ENCODE measurements around the gene MIB2.

MIB2 gene

GRCh38 chr1:1617516-1617915 is 2.2 kb downstream of the MIB2 start:
- Histone ChIP-seq H3K4me3 (ENCODE audit: low read depth, low read length) (no peak overlapping the region), H3K27me3 (ENCODE audit: control insufficient read depth, insufficient read depth, low read length) (no peaks in the 10 kb centered on the region), H3K9ac (ENCODE audit: low read depth, low read length) (no peak overlapping the region), H3K9me3 (ENCODE audit: control insufficient read depth, insufficient read depth, low read length) (no peaks in the 10 kb centered on the region), H3K4me1 (ENCODE audit: control insufficient read depth, insufficient read depth, low read length) (peaks cover 5% of the 10 kb centered on the region; the same call in 1 of the 2 replicates), H3K27ac (ENCODE audit: low read depth, low read length) (no peak overlapping the region), H3K36me3 (ENCODE audit: control insufficient read depth, insufficient read depth, low read length) (peaks cover 13% of the 10 kb centered on the region)

GRCh38 chr1:1617925-1618324 is 2.6 kb downstream of the MIB2 start:
- no peak overlapping the region for H3K9ac ChIP-seq (ENCODE audit: low read depth, low read length)
- peaks cover 13% of the 10 kb centered on the region for H3K36me3 ChIP-seq (ENCODE audit: control insufficient read depth, insufficient read depth, low read length)
- no peak overlapping the region for H3K4me3 ChIP-seq (ENCODE audit: low read depth, low read length)
- no peak overlapping the region for H3K27ac ChIP-seq (ENCODE audit: low read depth, low read length)
- no peaks in the 10 kb centered on the region for H3K9me3 ChIP-seq (ENCODE audit: control insufficient read depth, insufficient read depth, low read length)
- H3K4me1 ChIP-seq (ENCODE audit: control insufficient read depth, insufficient read depth, low read length), result peaks cover 5% of the 10 kb centered on the region; the same call in 1 of the 2 replicates
- no peaks in the 10 kb centered on the region for H3K27me3 ChIP-seq (ENCODE audit: control insufficient read depth, insufficient read depth, low read length)

- no peak overlapping the region for H3K4me3 ChIP-seq (ENCODE audit: low read depth, low read length)
- no peak overlapping the region for H3K27ac ChIP-seq (ENCODE audit: low read depth, low read length)
- H3K36me3 ChIP-seq (ENCODE audit: control insufficient read depth, insufficient read depth, low read length), result peaks cover 13% of the 10 kb centered on the region
These were observed 3.2 kb downstream of the MIB2 start for GRCh38 chr1:1618396-1619068.

GRCh38 chr1:1619917-1620361 is 4.6 kb downstream of the MIB2 start:
- H3K27ac ChIP-seq (ENCODE audit: low read depth, low read length), result no peak overlapping the region
- H3K4me1 ChIP-seq (ENCODE audit: control insufficient read depth, insufficient read depth, low read length), result no peaks in the 10 kb centered on the region
- H3K9ac ChIP-seq (ENCODE audit: low read depth, low read length), result no peak overlapping the region
- peaks cover 13% of the 10 kb centered on the region for H3K36me3 ChIP-seq (ENCODE audit: control insufficient read depth, insufficient read depth, low read length)
- no peaks in the 10 kb centered on the region for H3K9me3 ChIP-seq (ENCODE audit: control insufficient read depth, insufficient read depth, low read length)
- no peaks in the 10 kb centered on the region for H3K27me3 ChIP-seq (ENCODE audit: control insufficient read depth, insufficient read depth, low read length)
- H3K4me3 ChIP-seq (ENCODE audit: low read depth, low read length), result no peak overlapping the region

More at GRCh38 chr1:1618396-1619068, 3.2 kb downstream of the MIB2 start:
- no peak overlapping the region for H3K9ac ChIP-seq (ENCODE audit: low read depth, low read length)
- H3K4me1 ChIP-seq (ENCODE audit: control insufficient read depth, insufficient read depth, low read length), result peaks cover 5% of the 10 kb centered on the region; the same call in 1 of the 2 replicates
- H3K27me3 ChIP-seq (ENCODE audit: control insufficient read depth, insufficient read depth, low read length), result no peaks in the 10 kb centered on the region
- H3K9me3 ChIP-seq (ENCODE audit: control insufficient read depth, insufficient read depth, low read length), result no peaks in the 10 kb centered on the region

- Histone ChIP-seq H3K27ac (ENCODE audit: low read depth, low read length) (no peak overlapping the region), H3K9ac (ENCODE audit: low read depth, low read length) (no peak overlapping the region), H3K4me1 (ENCODE audit: control insufficient read depth, insufficient read depth, low read length) (no peaks in the 10 kb centered on the region), H3K27me3 (ENCODE audit: control insufficient read depth, insufficient read depth, low read length) (no peaks in the 10 kb centered on the region), H3K9me3 (ENCODE audit: control insufficient read depth, insufficient read depth, low read length) (no peaks in the 10 kb centered on the region), H3K4me3 (ENCODE audit: low read depth, low read length) (no peak overlapping the region), H3K36me3 (ENCODE audit: control insufficient read depth, insufficient read depth, low read length) (peaks cover 13% of the 10 kb centered on the region)
These were observed 5.3 kb downstream of the MIB2 start for GRCh38 chr1:1620433-1621139.

- Histone ChIP-seq H3K9me3 (ENCODE audit: control insufficient read depth, insufficient read depth, low read length) (no peaks in the 10 kb centered on the region), H3K4me1 (ENCODE audit: control insufficient read depth, insufficient read depth, low read length) (no peaks in the 10 kb centered on the region), H3K27me3 (ENCODE audit: control insufficient read depth, insufficient read depth, low read length) (no peaks in the 10 kb centered on the region), H3K9ac (ENCODE audit: low read depth, low read length) (no peak overlapping the region), H3K36me3 (ENCODE audit: control insufficient read depth, insufficient read depth, low read length) (peaks cover 13% of the 10 kb centered on the region), H3K4me3 (ENCODE audit: low read depth, low read length) (no peak overlapping the region), H3K27ac (ENCODE audit: low read depth, low read length) (no peak overlapping the region)
These were observed 6.1 kb downstream of the MIB2 start for GRCh38 chr1:1621173-1622009.

GRCh38 chr1:1622010-1622787 is 6.9 kb downstream of the MIB2 start:
- H3K36me3 ChIP-seq (ENCODE audit: control insufficient read depth, insufficient read depth, low read length), result peaks cover 13% of the 10 kb centered on the region
- no peaks in the 10 kb centered on the region for H3K9me3 ChIP-seq (ENCODE audit: control insufficient read depth, insufficient read depth, low read length)
- no peaks in the 10 kb centered on the region for H3K4me1 ChIP-seq (ENCODE audit: control insufficient read depth, insufficient read depth, low read length)
- no peaks in the 10 kb centered on the region for H3K27me3 ChIP-seq (ENCODE audit: control insufficient read depth, insufficient read depth, low read length)
- no peak overlapping the region for H3K9ac ChIP-seq (ENCODE audit: low read depth, low read length)
- no peak overlapping the region for H3K4me3 ChIP-seq (ENCODE audit: low read depth, low read length)
- no peak overlapping the region for H3K27ac ChIP-seq (ENCODE audit: low read depth, low read length)

- Histone ChIP-seq H3K27ac (ENCODE audit: low read depth, low read length) (no peak overlapping the region), H3K9me3 (ENCODE audit: control insufficient read depth, insufficient read depth, low read length) (no peaks in the 10 kb centered on the region), H3K27me3 (ENCODE audit: control insufficient read depth, insufficient read depth, low read length) (no peaks in the 10 kb centered on the region), H3K4me3 (ENCODE audit: low read depth, low read length) (no peak overlapping the region), H3K9ac (ENCODE audit: low read depth, low read length) (no peak overlapping the region), H3K4me1 (ENCODE audit: control insufficient read depth, insufficient read depth, low read length) (no peaks in the 10 kb centered on the region), H3K36me3 (ENCODE audit: control insufficient read depth, insufficient read depth, low read length) (peaks cover 7% of the 10 kb centered on the region)
These were observed 7.4 kb downstream of the MIB2 start for GRCh38 chr1:1622788-1623094.

GRCh38 chr1:1623181-1623630 is 7.9 kb downstream of the MIB2 start:
- Histone ChIP-seq H3K9ac (ENCODE audit: low read depth, low read length) (no peak overlapping the region), H3K27ac (ENCODE audit: low read depth, low read length) (no peak overlapping the region), H3K36me3 (ENCODE audit: control insufficient read depth, insufficient read depth, low read length) (0 out of 2 replicates have a peak, but pooled peaks cover 3% of the 10 kb centered on the region), H3K27me3 (ENCODE audit: control insufficient read depth, insufficient read depth, low read length) (no peaks in the 10 kb centered on the region), H3K4me1 (ENCODE audit: control insufficient read depth, insufficient read depth, low read length) (no peaks in the 10 kb centered on the region), H3K9me3 (ENCODE audit: control insufficient read depth, insufficient read depth, low read length) (no peaks in the 10 kb centered on the region), H3K4me3 (ENCODE audit: low read depth, low read length) (no peak overlapping the region)

GRCh38 chr1:1623631-1624442 is 8.5 kb downstream of the MIB2 start:
- H3K27me3 ChIP-seq (ENCODE audit: control insufficient read depth, insufficient read depth, low read length), result no peaks in the 10 kb centered on the region
- H3K36me3 ChIP-seq (ENCODE audit: control insufficient read depth, insufficient read depth, low read length), result no peaks in the 10 kb centered on the region

More at GRCh38 chr1:1623631-1624442, 8.5 kb downstream of the MIB2 start:
- H3K27ac ChIP-seq (ENCODE audit: low read depth, low read length), result no peak overlapping the region
- no peaks in the 10 kb centered on the region for H3K9me3 ChIP-seq (ENCODE audit: control insufficient read depth, insufficient read depth, low read length)
- H3K4me3 ChIP-seq (ENCODE audit: low read depth, low read length), result no peak overlapping the region
- H3K9ac ChIP-seq (ENCODE audit: low read depth, low read length), result no peak overlapping the region
- H3K4me1 ChIP-seq (ENCODE audit: control insufficient read depth, insufficient read depth, low read length), result no peaks in the 10 kb centered on the region; the same call in 1 of the 2 replicates
